ENCODE measurements around the gene STAC.
"Not testable (repeated sequence)": the region's sequence is repeated elsewhere in the genome, so short reads cannot be mapped to it uniquely, and the experiment has no call there.

STAC gene

DNA sequence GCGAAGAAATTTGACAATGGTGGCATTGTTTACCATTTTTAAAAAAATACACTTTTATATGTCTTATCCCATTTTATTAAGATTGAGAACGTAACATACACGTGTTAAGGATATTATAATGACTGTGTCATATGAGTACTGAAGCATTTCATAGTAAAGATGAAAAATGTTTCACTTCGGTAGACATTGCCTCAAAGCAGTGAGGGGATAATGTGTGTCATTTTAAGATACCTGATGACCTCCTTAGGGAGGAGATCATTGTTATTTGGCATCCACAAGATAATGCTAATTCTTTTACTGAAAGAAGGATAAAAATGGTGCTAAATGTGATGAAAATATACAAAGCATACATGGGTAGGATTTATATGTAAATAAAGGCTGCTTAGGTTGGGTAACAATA is 107.3 kb downstream of the STAC start:
- Histone ChIP-seq H3K9me3 (ENCODE audit: control insufficient read depth, insufficient read depth, low read length) (no peaks in the 10 kb centered on the region), H3K4me1 (ENCODE audit: control insufficient read depth, insufficient read depth, low read length) (no peaks in the 10 kb centered on the region), H3K27me3 (ENCODE audit: control insufficient read depth, insufficient read depth, low read length) (no peaks in the 10 kb centered on the region), H3K27ac (ENCODE audit: low read length) (no peak overlapping the region), H3K4me3 (ENCODE audit: low read length) (no peak overlapping the region), H3K36me3 (ENCODE audit: control insufficient read depth, insufficient read depth, low read length) (no peaks in the 10 kb centered on the region; the same call in 1 of the 2 replicates)
- DNase-seq (ENCODE audit: low read depth, low spot score), result no peak
- WGBS (ENCODE audit: insufficient coverage, insufficient read length), result no CpG with 5 or more reads among the region's 4 CpGs

DNA sequence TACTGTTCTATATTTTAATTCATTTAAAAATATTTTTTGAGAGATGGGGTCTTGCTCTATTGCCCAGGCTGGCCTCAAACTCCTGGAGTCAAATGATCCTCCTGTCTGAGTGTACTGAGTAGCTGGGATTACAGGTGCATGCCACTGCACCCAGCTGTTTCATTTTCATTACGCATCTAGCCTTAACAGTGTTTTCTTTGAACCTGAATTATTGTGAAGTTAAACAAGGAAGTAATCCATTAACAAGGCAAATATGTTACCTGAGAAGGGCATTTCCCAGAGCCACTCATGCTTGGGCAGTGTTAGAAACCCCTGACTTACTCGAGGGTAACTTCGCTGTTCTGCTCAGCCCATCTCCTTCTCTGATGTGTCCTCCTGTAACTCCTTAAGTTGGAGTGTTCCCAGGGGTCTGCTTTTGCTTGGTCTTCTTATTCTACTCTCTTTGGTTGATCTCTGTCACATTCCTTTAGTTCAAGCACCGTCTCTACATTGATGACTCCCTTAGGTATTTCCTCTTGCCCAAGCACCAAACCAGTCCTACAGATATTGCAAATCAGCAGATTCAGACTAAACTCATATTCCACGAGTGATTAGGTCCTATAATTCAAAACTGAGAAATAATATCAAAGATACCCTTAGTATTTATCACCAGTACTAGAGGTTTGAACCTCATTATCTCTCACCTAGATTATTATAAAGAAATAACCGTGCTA is 107.9 kb downstream of the STAC start:
- no CpG with 5 or more reads among the region's 6 CpGs for WGBS (ENCODE audit: insufficient coverage, insufficient read length)
- no peak for DNase-seq (ENCODE audit: low read depth, low spot score)
- H3K27me3 ChIP-seq (ENCODE audit: control insufficient read depth, insufficient read depth, low read length), result no peaks in the 10 kb centered on the region

DNA sequence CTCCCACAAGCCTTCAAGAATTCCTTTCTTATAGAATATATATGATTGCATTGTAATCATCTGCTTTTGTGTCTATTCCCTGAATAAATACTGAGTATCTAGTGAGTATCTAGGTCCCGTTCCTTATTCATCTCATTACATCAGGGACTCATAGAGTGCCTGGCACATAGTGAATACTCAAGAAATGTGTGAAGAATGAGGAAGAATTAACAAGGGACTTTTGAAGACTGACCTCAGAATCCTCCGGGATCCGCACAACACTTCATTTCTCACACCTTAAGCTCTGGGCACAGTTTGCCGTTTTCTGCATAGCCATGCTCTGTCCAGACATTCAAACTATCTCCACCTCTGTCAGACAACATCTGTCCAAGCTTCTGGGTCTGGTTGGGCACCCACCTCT is 108.8 kb downstream of the STAC start:
- DNase-seq (ENCODE audit: low read depth, low spot score), result no peak
- Histone ChIP-seq H3K36me3 (ENCODE audit: control insufficient read depth, insufficient read depth, low read length) (no peaks in the 10 kb centered on the region; the same call in 1 of the 2 replicates), H3K27me3 (ENCODE audit: control insufficient read depth, insufficient read depth, low read length) (no peaks in the 10 kb centered on the region), H3K4me1 (ENCODE audit: control insufficient read depth, insufficient read depth, low read length) (no peaks in the 10 kb centered on the region), H3K4me3 (ENCODE audit: low read length) (no peak overlapping the region), H3K9me3 (ENCODE audit: control insufficient read depth, insufficient read depth, low read length) (no peaks in the 10 kb centered on the region), H3K27ac (ENCODE audit: low read length) (no peak overlapping the region)
- no CpG with 5 or more reads among the region's 4 CpGs for WGBS (ENCODE audit: insufficient coverage, insufficient read length)

More for the DNA sequence above, 107.9 kb downstream of the STAC start:
- Histone ChIP-seq H3K27ac (ENCODE audit: low read length) (no peak overlapping the region), H3K36me3 (ENCODE audit: control insufficient read depth, insufficient read depth, low read length) (no peaks in the 10 kb centered on the region; the same call in 1 of the 2 replicates), H3K9me3 (ENCODE audit: control insufficient read depth, insufficient read depth, low read length) (no peaks in the 10 kb centered on the region), H3K4me1 (ENCODE audit: control insufficient read depth, insufficient read depth, low read length) (no peaks in the 10 kb centered on the region), H3K4me3 (ENCODE audit: low read length) (no peak overlapping the region)

DNA sequence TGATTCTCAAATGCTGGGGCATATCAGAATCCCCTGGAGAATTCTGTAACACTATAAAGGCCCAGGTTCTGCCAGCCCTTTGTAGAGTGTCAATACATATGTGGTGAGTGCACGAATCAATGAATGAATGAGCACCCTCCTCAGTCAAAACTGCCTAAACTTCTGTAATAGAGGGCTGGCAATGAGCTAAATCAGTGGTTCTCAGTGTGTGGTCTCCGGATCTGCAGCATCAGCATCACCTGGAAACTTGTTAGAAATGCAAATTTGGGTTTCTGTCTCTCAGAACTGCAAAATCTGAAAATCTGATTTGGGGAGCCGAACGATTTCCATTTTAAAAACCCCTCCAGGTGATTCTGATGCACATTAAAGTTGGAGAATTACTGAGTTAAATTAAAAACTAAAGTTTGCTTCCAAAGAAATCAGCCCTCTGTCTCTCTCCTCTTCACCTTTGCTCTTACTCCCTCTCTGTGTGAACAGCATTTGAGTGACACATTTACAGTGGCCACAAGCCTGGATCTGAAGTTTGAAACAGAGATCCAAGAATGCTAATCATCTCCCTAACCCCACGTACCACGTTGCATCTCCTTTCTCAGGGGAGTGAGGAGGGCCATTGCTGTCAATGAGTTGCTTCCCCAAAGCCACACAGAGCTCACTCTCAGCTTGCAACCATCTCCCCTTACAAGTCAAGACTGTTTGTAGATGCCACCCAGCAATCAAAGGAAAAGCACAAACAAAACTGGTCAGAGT is 109.5 kb downstream of the STAC start:
- H3K27ac ChIP-seq (ENCODE audit: low read length), result no peak overlapping the region
- H3K36me3 ChIP-seq (ENCODE audit: control insufficient read depth, insufficient read depth, low read length), result no peaks in the 10 kb centered on the region; the same call in 1 of the 2 replicates
- no CpG with 5 or more reads among the region's 6 CpGs for WGBS (ENCODE audit: insufficient coverage, insufficient read length)

DNA sequence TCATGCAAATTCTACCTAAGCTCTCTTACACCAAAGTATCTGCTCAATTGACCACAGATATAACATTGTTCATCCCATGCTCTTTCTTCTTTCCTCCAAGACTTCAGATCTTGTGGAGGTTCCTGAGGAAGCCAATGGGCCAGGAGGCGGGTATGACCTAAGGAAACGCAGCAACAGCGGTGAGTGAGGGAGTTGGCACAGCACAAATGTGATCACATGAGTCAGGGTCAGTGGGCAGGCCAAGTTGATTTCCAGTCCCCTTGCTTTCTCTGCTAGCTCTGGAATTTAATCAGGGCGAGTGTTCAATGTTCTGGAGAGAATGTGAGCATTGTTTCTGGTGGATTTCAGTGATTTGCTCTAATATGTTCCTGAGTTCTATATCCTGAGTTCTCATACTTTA is 112.7 kb downstream of the STAC start:
- Histone ChIP-seq H3K27me3 (ENCODE audit: control insufficient read depth, insufficient read depth, low read length) (no peaks in the 10 kb centered on the region), H3K4me1 (ENCODE audit: control insufficient read depth, insufficient read depth, low read length) (no peaks in the 10 kb centered on the region), H3K36me3 (ENCODE audit: control insufficient read depth, insufficient read depth, low read length) (no peaks in the 10 kb centered on the region; the same call in 1 of the 2 replicates), H3K9me3 (ENCODE audit: control insufficient read depth, insufficient read depth, low read length) (no peaks in the 10 kb centered on the region), H3K4me3 (ENCODE audit: low read length) (no peak overlapping the region), H3K27ac (ENCODE audit: low read length) (no peak overlapping the region)
- DNase-seq (ENCODE audit: low read depth, low spot score), result no peak
- no CpG with 5 or more reads among the region's 4 CpGs for WGBS (ENCODE audit: insufficient coverage, insufficient read length)

More for the DNA sequence above, 109.5 kb downstream of the STAC start:
- no peaks in the 10 kb centered on the region for H3K9me3 ChIP-seq (ENCODE audit: control insufficient read depth, insufficient read depth, low read length)
- no peak for DNase-seq (ENCODE audit: low read depth, low spot score)
- H3K4me3 ChIP-seq (ENCODE audit: low read length), result no peak overlapping the region
- no peaks in the 10 kb centered on the region for H3K27me3 ChIP-seq (ENCODE audit: control insufficient read depth, insufficient read depth, low read length)
- H3K4me1 ChIP-seq (ENCODE audit: control insufficient read depth, insufficient read depth, low read length), result no peaks in the 10 kb centered on the region

DNA sequence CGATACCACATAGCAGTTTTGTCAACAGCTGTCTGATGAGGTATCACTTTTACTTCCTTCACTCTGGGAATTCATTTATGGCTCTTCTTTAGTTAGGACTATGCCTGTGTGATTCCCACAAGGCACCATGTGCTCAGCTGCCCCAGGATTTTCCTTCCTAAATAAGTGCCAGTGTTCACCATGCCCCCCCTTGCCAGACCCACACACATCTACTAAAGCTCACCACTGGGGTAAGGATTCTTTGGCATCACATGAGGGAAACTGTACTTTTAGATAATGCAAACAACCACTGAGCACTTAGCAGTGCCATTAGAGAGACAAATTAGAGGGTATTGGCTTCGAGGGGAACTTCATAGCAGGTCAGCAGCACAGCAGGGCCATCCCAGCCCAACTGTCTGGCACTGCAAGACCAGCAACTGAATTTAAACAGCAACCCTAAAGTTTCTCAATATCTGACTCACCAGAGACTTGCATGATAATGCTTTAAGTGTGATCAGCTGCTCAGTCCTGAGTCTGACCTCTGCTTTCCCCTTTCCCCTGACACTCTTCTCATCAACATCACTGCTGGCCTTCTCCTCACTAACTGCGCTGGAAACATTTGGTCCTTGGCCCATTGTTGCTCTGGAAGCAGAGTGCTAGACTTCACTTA is 114.3 kb downstream of the STAC start:
- no peaks in the 10 kb centered on the region for H3K27me3 ChIP-seq (ENCODE audit: control insufficient read depth, insufficient read depth, low read length)
- no peak overlapping the region for H3K27ac ChIP-seq (ENCODE audit: low read length)
- no peak for DNase-seq (ENCODE audit: low read depth, low spot score)
- H3K4me1 ChIP-seq (ENCODE audit: control insufficient read depth, insufficient read depth, low read length), result no peaks in the 10 kb centered on the region
- H3K4me3 ChIP-seq (ENCODE audit: low read length), result no peak overlapping the region
- no CpG with 5 or more reads among the region's 3 CpGs for WGBS (ENCODE audit: insufficient coverage, insufficient read length)
- H3K36me3 ChIP-seq (ENCODE audit: control insufficient read depth, insufficient read depth, low read length), result no peaks in the 10 kb centered on the region
- H3K9me3 ChIP-seq (ENCODE audit: control insufficient read depth, insufficient read depth, low read length), result no peaks in the 10 kb centered on the region

DNA sequence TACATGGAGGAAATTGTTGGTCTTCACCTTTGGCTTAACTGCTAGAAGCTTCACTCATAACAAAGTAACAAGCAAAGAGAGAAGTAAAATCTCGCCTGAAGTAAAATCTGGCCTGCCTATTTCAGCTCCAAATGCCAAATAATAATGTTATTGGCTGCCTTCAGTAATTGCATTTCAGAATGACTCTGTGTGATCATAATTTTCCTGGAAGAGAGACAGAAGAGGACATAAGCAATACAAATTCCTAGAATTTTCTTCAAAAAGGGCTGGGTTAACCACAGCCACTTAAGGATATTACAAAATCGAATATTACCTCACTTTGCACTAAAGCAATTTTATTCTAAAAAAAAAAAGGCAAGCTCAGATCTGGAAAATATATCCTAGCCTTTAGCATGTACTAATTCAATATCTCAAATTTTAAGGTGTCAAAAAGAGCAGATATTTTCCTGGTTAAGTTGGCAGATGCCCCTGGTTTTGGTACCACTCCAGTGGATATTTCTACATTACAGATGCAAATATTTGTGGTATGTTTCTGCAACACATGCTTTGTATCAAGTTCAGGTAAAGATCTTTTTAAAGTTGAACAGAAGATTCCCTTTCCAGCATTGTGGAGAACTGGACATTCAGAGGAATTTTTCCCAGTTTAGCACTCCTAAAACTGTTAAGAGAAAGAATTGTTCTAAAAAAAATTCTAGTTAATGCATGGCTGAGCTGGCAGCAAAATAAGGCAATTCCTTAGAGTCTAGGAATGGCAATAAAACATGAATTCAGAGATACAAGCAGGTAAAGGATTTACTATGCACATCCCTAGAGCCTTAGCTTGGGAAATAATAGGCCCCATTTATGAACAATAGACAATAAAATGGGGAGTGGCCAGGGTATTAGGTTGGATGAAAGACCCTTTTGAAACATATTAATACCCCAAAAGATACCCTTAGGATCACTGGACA is 116.7 kb downstream of the STAC start:
- DNase-seq (ENCODE audit: low read depth, low spot score), result no peak
- Histone ChIP-seq H3K36me3 (ENCODE audit: control insufficient read depth, insufficient read depth, low read length) (no peaks in the 10 kb centered on the region), H3K9me3 (ENCODE audit: control insufficient read depth, insufficient read depth, low read length) (no peaks in the 10 kb centered on the region), H3K27ac (ENCODE audit: low read length) (no peak overlapping the region), H3K4me1 (ENCODE audit: control insufficient read depth, insufficient read depth, low read length) (no peaks in the 10 kb centered on the region), H3K27me3 (ENCODE audit: control insufficient read depth, insufficient read depth, low read length) (no peaks in the 10 kb centered on the region), H3K4me3 (ENCODE audit: low read length) (no peak overlapping the region)
- no CpG with 5 or more reads among the region's 2 CpGs for WGBS (ENCODE audit: insufficient coverage, insufficient read length)

DNA sequence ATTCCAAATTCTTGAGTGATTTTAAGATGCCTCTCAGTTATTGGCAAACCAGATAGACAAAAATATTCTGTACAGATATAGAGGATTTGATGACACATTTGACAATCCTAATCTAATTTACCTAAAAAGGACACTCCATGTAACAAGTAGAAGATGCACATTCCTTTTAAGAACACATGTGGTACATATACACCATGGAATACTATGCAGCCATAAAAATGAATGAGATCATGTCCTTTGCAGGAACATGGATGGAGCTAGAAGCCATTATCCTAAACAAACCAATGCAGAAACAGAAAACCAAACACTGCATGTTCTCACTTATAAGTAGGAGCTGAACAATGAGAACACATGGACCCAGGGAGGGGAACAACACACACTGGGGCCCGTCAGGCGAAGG is 119.7 kb downstream of the STAC start:
- H3K27me3 ChIP-seq (ENCODE audit: control insufficient read depth, insufficient read depth, low read length); H3K36me3 ChIP-seq (ENCODE audit: control insufficient read depth, insufficient read depth, low read length); H3K27ac ChIP-seq (ENCODE audit: low read length); H3K4me3 ChIP-seq (ENCODE audit: low read length); DNase-seq (ENCODE audit: low read depth, low spot score); H3K9me3 ChIP-seq (ENCODE audit: control insufficient read depth, insufficient read depth, low read length); H3K4me1 ChIP-seq (ENCODE audit: control insufficient read depth, insufficient read depth, low read length): not testable (repeated sequence)
- WGBS (ENCODE audit: insufficient coverage, insufficient read length), result no CpG with 5 or more reads among the region's 2 CpGs

DNA sequence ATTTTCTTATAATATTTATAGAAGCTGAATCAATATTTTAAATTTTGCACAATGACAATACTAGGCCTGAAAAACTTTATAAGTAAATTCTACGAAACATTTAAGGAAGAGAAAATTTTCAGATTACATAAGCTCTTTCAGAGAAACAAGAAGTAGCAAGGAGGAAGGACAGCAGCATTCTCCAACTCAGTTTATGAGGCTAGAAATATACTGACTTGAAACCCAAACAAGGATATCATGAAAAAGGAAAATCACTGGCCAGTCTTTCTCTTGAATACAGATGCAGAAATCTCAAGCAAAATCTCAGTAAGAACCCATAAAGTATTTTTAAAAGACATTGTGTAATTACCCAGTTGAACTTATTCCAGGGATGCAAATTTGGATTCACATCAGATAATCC is 121.3 kb downstream of the STAC start:
- no peak overlapping the region for H3K4me3 ChIP-seq (ENCODE audit: low read length)
- no CpG with 5 or more reads among the region's 1 CpG for WGBS (ENCODE audit: insufficient coverage, insufficient read length)
- no peaks in the 10 kb centered on the region; the same call in 1 of the 2 replicates for H3K36me3 ChIP-seq (ENCODE audit: control insufficient read depth, insufficient read depth, low read length)
- H3K27me3 ChIP-seq (ENCODE audit: control insufficient read depth, insufficient read depth, low read length), result no peaks in the 10 kb centered on the region
- no peak overlapping the region for H3K27ac ChIP-seq (ENCODE audit: low read length)
- DNase-seq (ENCODE audit: low read depth, low spot score), result no peak
- no peaks in the 10 kb centered on the region for H3K4me1 ChIP-seq (ENCODE audit: control insufficient read depth, insufficient read depth, low read length)
- H3K9me3 ChIP-seq (ENCODE audit: control insufficient read depth, insufficient read depth, low read length), result no peaks in the 10 kb centered on the region

DNA sequence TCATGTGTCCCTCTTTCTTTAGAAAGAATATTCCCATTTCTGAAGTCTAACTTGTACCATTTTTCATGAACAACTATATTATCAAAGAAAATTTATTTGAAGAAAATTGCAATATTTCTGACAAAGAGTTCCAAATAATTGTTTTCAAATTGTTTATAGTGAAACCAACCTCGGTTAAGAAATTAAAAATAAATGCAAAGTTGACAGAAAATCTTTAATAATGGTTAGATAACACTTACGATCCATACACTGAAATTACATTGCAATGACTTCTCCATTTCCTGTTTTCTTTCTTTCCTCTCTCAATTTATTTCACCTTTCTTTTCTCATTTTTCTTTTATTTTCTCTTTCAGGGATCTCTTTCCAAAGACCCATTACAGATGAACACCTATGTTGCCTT is 125.1 kb downstream of the STAC start:
- no peak for DNase-seq (ENCODE audit: low read depth, low spot score)
- no peak overlapping the region for H3K27ac ChIP-seq (ENCODE audit: low read length)
- no peaks in the 10 kb centered on the region for H3K4me1 ChIP-seq (ENCODE audit: control insufficient read depth, insufficient read depth, low read length)
- H3K27me3 ChIP-seq (ENCODE audit: control insufficient read depth, insufficient read depth, low read length), result no peaks in the 10 kb centered on the region
- H3K4me3 ChIP-seq (ENCODE audit: low read length), result no peak overlapping the region
- no peaks in the 10 kb centered on the region for H3K9me3 ChIP-seq (ENCODE audit: control insufficient read depth, insufficient read depth, low read length)
- H3K36me3 ChIP-seq (ENCODE audit: control insufficient read depth, insufficient read depth, low read length), result no peaks in the 10 kb centered on the region; the same call in 1 of the 2 replicates
- WGBS (ENCODE audit: insufficient coverage, insufficient read length), result no CpG with 5 or more reads among the region's 2 CpGs

Data from iPS DF 6.9 (cell line).